Mammary epithelial cell (primary cell): ENCODE measurements around the gene TMEM131.

Experiments
- CTCF ChIP-seq, 2 donors: IDR thresholded peaks in 1 of 2; conservative IDR thresholded peaks in 1 of 2; 2 replicates each; pipeline ENCODE4 v1.5.1; 2011 to 2012; ENCODE audit warnings: inconsistent platforms in 2 of 2, low read length in 2 of 2, mild to moderate bottlenecking in 2 of 2, control low read depth in 1 of 2, low read depth in 1 of 2; ENCODE audit not compliant: insufficient read depth in 1 of 2; ENCODE audit errors: extremely low read depth in 1 of 2
- EZH2 ChIP-seq: IDR thresholded peaks from 2 replicates; pipeline ENCODE4 v1.6.1; 2012; ENCODE audit warnings: low read length, inconsistent platforms, borderline replicate concordance

DNA sequence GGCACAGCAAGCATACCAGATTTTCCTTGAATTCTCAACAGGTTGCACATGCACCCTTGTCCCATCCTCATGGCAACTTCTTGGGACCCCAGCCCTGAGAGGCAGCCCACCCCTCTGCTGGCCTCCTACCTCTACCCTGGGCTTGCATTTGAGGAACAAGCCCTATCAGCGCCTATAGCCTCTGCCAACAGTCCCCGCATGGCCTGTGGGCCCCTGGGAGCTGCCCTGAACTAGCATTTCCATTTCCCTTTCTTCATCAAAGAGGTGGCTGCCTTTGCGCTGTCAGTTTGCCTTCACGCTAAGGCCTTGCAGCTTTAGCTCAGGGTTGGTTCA is 287.7 kb downstream of the TMEM131 start:
- no peak for TF ChIP-seq EZH2
- no peak for TF ChIP-seq CTCF (conservative IDR thresholded peaks at IDR 0.05 in 1 of 2, IDR thresholded peaks at IDR 0.05 in 1 of 2; ENCODE audit: extremely low read depth in 1 of 2, insufficient read depth in 1 of 2, low read depth in 1 of 2, low read length in 2 of 2)
